ENCODE measurements around the gene TRPM1.

DNA sequence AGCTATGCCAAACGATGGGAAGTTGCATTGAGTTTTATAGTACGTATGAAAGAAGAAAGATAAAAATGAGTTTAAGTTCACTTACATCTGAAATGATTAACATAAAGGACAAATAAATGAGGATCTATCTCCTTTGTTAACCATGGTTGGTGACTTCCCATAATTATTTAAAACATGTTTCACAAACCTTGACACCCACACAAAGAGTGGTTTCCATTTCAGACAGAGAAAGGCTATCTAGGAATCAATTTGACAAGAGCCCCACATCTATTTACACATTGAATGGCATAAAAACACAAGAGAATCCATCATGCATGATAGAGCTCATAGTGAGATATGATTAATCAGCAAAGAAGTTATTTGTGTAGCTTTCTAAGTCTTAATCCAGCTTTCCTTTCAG, 95.9 kb downstream of the TRPM1 start:
- TF ChIP-seq, protein P1, sequence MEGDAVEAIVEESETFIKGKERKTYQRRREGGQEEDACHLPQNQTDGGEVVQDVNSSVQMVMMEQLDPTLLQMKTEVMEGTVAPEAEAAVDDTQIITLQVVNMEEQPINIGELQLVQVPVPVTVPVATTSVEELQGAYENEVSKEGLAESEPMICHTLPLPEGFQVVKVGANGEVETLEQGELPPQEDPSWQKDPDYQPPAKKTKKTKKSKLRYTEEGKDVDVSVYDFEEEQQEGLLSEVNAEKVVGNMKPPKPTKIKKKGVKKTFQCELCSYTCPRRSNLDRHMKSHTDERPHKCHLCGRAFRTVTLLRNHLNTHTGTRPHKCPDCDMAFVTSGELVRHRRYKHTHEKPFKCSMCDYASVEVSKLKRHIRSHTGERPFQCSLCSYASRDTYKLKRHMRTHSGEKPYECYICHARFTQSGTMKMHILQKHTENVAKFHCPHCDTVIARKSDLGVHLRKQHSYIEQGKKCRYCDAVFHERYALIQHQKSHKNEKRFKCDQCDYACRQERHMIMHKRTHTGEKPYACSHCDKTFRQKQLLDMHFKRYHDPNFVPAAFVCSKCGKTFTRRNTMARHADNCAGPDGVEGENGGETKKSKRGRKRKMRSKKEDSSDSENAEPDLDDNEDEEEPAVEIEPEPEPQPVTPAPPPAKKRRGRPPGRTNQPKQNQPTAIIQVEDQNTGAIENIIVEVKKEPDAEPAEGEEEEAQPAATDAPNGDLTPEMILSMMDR (conservative IDR thresholded peaks at IDR 0.05 in 1 of 2, IDR thresholded peaks at IDR 0.05 in 1 of 2; ENCODE audit: low read depth in 1 of 2, low read length in 2 of 2): no peak
- no peak for TF ChIP-seq EZH2 (IDR thresholded peaks at IDR 0.05; ENCODE audit: low read length, missing control alignments)

Data from fibroblast of lung (primary cell).